Endothelial cell of umbilical vein (primary cell): ENCODE results near the gene GRIK3. TPM values are rescaled to one million over a fixed set of nuclear protein-coding genes. Genes with fewer than 3 reads are reported as not detected.

Experiments used
- BruUV-seq: library from RNA; stranded (reverse); fragments of 400-500 nt; replicated peaks from 2 replicates; lab custom pipeline; 2021; lab: Mats Ljungman, UMichigan
- CTCF ChIA-PET: fragments of 300-600, 350-600 bp; sonication (Branson Sonifier 250); formaldehyde crosslinking; loops from one replicate; lab custom pipeline; 2021; ENCODE audit warnings: antibody characterized with exemption, inconsistent platforms; lab: Charles Lee
- POLR2A ChIA-PET: fragments of 300-600, 350-600 bp; sonication (Branson Sonifier 250); formaldehyde crosslinking; loops from one replicate; lab custom pipeline; 2021; ENCODE audit warnings: antibody characterized with exemption, inconsistent platforms; lab: Charles Lee
- DNase-seq: peaks from one replicate; pipeline ENCODE4 v3.0.0-alpha.2; 2011; ENCODE audit warnings: low read depth, low spot score
- FAIRE-seq: peaks from 2 replicates; lab custom pipeline; 2011; peaks lifted over from hg19 to GRCh38; lab: Jason Lieb, UNC
- H2AFZ ChIP-seq: 2 replicates; pipeline ENCODE4 v1.6.0; 2012; ENCODE audit warnings: low read depth, low read length, control low read depth, inconsistent platforms
- H3K27ac ChIP-seq: 2 replicates; pipeline ENCODE4 v1.5.1; 2011; ENCODE audit warnings: low read depth, mild to moderate bottlenecking, control low read depth, low read length, moderate library complexity; ENCODE audit not compliant: insufficient read depth
- H3K27me3 ChIP-seq, 2 experiments: 2 replicates each; pipeline versions ENCODE4 v1.6.0 to v1.6.1; 2011; ENCODE audit warnings: low read length in 2 of 2, mixed read lengths in 1 of 2; ENCODE audit not compliant: control insufficient read depth in 2 of 2, insufficient read depth in 2 of 2
- H3K36me3 ChIP-seq, 2 experiments: 2 replicates in 1 of 2; 3 replicates in 1 of 2; pipeline ENCODE4 v1.5.1; 2011; ENCODE audit warnings: low read length in 2 of 2, mild to moderate bottlenecking in 1 of 2, moderate library complexity in 1 of 2; ENCODE audit not compliant: control insufficient read depth in 2 of 2, insufficient read depth in 2 of 2; ENCODE audit errors: extremely low read depth in 1 of 2
- H3K4me1 ChIP-seq: 3 replicates; pipeline ENCODE4 v1.5.1; 2011; ENCODE audit warnings: mild to moderate bottlenecking, low read length; ENCODE audit not compliant: control insufficient read depth, insufficient read depth; ENCODE audit errors: extremely low read depth
- H3K4me2 ChIP-seq: 2 replicates; pipeline ENCODE4 v1.6.1; 2011; ENCODE audit warnings: low read length, control low read depth, mixed read lengths; ENCODE audit not compliant: insufficient read depth
- H3K4me3 ChIP-seq, 3 experiments: fragments of 200-600 bp in 1 of 3; sonication (generic), shearing (Covaris generic) in 1 of 3; replicated peaks in 1 of 3; 2 replicates each; pipeline ENCODE4 v1.5.1; 2011 to 2016; ENCODE audit warnings: control low read depth in 3 of 3, low read length in 3 of 3, mild to moderate bottlenecking in 2 of 3, inconsistent platforms in 1 of 3, low read depth in 1 of 3, moderate library complexity in 1 of 3; ENCODE audit not compliant: insufficient read depth in 1 of 3
- H3K79me2 ChIP-seq: 2 replicates; pipeline ENCODE4 v1.6.0; 2012; ENCODE audit warnings: low read length, inconsistent platforms; ENCODE audit not compliant: control insufficient read depth, insufficient read depth
- H3K9ac ChIP-seq: replicated peaks from 2 replicates; pipeline ENCODE3; 2011; ENCODE audit warnings: low read length, control low read depth; ENCODE audit not compliant: insufficient read depth; ENCODE audit errors: extremely low read depth
- H3K9me1 ChIP-seq: replicated peaks from 3 replicates; pipeline ENCODE4 v1.6.0; 2011; ENCODE audit warnings: mild to moderate bottlenecking, low read length; ENCODE audit not compliant: control insufficient read depth, insufficient read depth; ENCODE audit errors: extremely low read depth
- H3K9me3 ChIP-seq: replicated peaks from 2 replicates; pipeline ENCODE4 v1.5.1; 2012; ENCODE audit warnings: low read length, inconsistent platforms; ENCODE audit not compliant: control insufficient read depth, insufficient read depth
- H4K20me1 ChIP-seq: replicated peaks from 2 replicates; pipeline ENCODE3; 2011; ENCODE audit warnings: mild to moderate bottlenecking, low read length; ENCODE audit not compliant: control insufficient read depth, insufficient read depth; ENCODE audit errors: extremely low read depth
- CTCF ChIP-seq, 2 donors: IDR thresholded peaks; 1 replicate in 1 of 2; 2 replicates in 1 of 2; pipeline ENCODE4 v1.5.1; 2011; ENCODE audit warnings: low read length in 2 of 2, mild to moderate bottlenecking in 2 of 2, moderate library complexity in 2 of 2, control low read depth in 1 of 2, inconsistent platforms in 1 of 2, low read depth in 1 of 2; ENCODE audit not compliant: insufficient read depth in 1 of 2; ENCODE audit errors: extremely low read depth in 1 of 2
- EZH2 ChIP-seq: IDR thresholded peaks from 2 replicates; pipeline ENCODE4 v1.6.1; 2012; ENCODE audit warnings: borderline replicate concordance, low read depth, mild to moderate bottlenecking, moderate library complexity, low read length, inconsistent platforms; ENCODE audit not compliant: severe bottlenecking
- FOS ChIP-seq: IDR thresholded peaks from 2 replicates; pipeline ENCODE4 v1.6.1; 2011; ENCODE audit warnings: mild to moderate bottlenecking, low read length, moderate library complexity, borderline replicate concordance; ENCODE audit not compliant: insufficient read depth
- GATA2 ChIP-seq: IDR thresholded peaks from 2 replicates; pipeline ENCODE4 v1.7.0; 2011; ENCODE audit warnings: low read depth, mild to moderate bottlenecking, moderate library complexity, mixed read lengths, low read length; ENCODE audit not compliant: insufficient read length, insufficient read depth
- JUN ChIP-seq: IDR thresholded peaks from 2 replicates; pipeline ENCODE4 v1.6.1; 2011; ENCODE audit warnings: borderline replicate concordance, low read depth; ENCODE audit not compliant: insufficient read length, insufficient read depth
- MAX ChIP-seq: IDR thresholded peaks from 2 replicates; pipeline ENCODE4 v1.6.1; 2011; ENCODE audit not compliant: insufficient read depth, insufficient read length
- MYC ChIP-seq: IDR thresholded peaks from one replicate; pipeline ENCODE4 v1.6.1; 2011; ENCODE audit warnings: mild to moderate bottlenecking, low read depth, low read length
- POLR2A ChIP-seq: IDR thresholded peaks from 2 replicates; pipeline ENCODE4 v1.6.1; 2012; ENCODE audit warnings: low read depth, mild to moderate bottlenecking, control low read depth, low read length
- POLR2AphosphoS5 ChIP-seq: IDR thresholded peaks from 2 replicates; pipeline ENCODE4 v1.6.1; 2012; ENCODE audit warnings: low read depth, mild to moderate bottlenecking, control low read depth, low read length, moderate library complexity; ENCODE audit not compliant: insufficient read depth
- dilution Hi-C: fragments of 300-500 bp; cut with MboI; formaldehyde crosslinking; loops from one replicate; pipeline ENCODE4 v1.15.0; 2019; ENCODE audit warnings: low sequenced_read_pairs; ENCODE audit not compliant: extremely low pct_ligation_motif_present
- intact Hi-C: fragments of 100-400 bp; cut with micrococcal nuclease; formaldehyde crosslinking; loops from one replicate; pipeline ENCODE4 v1.10.0; 2022
- polyA plus RNA-seq, 4 experiments: library from polyadenylated mRNA; depleted of rRNA in 3 of 4; stranded (reverse) in 3 of 4; unstranded in 1 of 4; fragments of >200 nt; gene quantifications; 2 replicates each; pipeline versions ENCODE4 v1.2.1 to v1.2.3, GENCODE V29; 2011 to 2012; ENCODE audit warnings: missing spikeins in 1 of 4
- total RNA-seq: library from RNA; stranded (reverse); gene quantifications from 2 replicates; pipeline ENCODE4 v1.2.3, GENCODE V29; 2021

The GRIK3 gene
- total and polyA plus RNA-seq, 2 donors (not counting 3 experiments of a cell fraction or from before 2014, with no cell fraction given): not detected

GRCh38 chr1:36804669-36805314 lies 229.5 kb downstream of the GRIK3 start:
- no peak overlapping the region for H3K27ac ChIP-seq
- no peak overlapping the region for H3K4me3 ChIP-seq
- intact Hi-C loops: loop anchor here (5.0 to 10.0 kb wide), 2 partner anchors 102 to 520 kb away; no protein-coding TSS in a partner anchor
- H3K79me2 ChIP-seq: no peaks in the 10 kb centered on the region
- H3K4me2 ChIP-seq: no peak overlapping the region
- H3K4me1 ChIP-seq: peaks cover 9% of the 10 kb centered on the region
- no peak for FAIRE-seq
- TF ChIP-seq POLR2AphosphoS5: no peak
- no peak for TF ChIP-seq MAX
- TF ChIP-seq GATA2: no peak
- no peak for TF ChIP-seq FOS
- TF ChIP-seq EZH2: no peak
- TF ChIP-seq JUN: no peak
- TF ChIP-seq POLR2A: no peak
- TF ChIP-seq CTCF (IDR thresholded peaks at IDR 0.05; ENCODE audit: extremely low read depth in 1 of 2, insufficient read depth in 1 of 2, low read depth in 1 of 2, low read length in 2 of 2): no peak
- TF ChIP-seq MYC: no peak
- H3K9ac ChIP-seq: no peak overlapping the region
- POLR2A ChIA-PET: no interaction called here
- H2AFZ ChIP-seq: no peak overlapping the region
- H3K36me3 ChIP-seq: no peaks in the 10 kb centered on the region
- H3K27me3 ChIP-seq: peaks cover 0 to 6% of the 10 kb centered on the region in 2 experiments
- dilution Hi-C loops: no loop called here
- CTCF ChIA-PET: no interaction called here
- no peak for DNase-seq
- no TSS peak for BruUV-seq
- no peaks in the 10 kb centered on the region for H3K9me3 ChIP-seq
- H4K20me1 ChIP-seq: no peaks in the 10 kb centered on the region
- H3K9me1 ChIP-seq: no peaks in the 10 kb centered on the region
